OCI-LY1 (cell line): ENCODE results near the gene ZBTB38.

Experiments
- CTCF ChIP-seq: fragments of 200-600 bp; sonication (generic), shearing (Covaris generic); IDR thresholded peaks from 2 replicates; pipeline ENCODE4 v1.5.1; 2017; ENCODE audit warnings: mild to moderate bottlenecking, antibody characterized with exemption, low read length, moderate library complexity, mixed read lengths
- EZH2 ChIP-seq: fragments of 200-600 bp; sonication (generic), shearing (Covaris generic); IDR thresholded peaks from 2 replicates; pipeline ENCODE4 v1.8.0; 2017; ENCODE audit warnings: borderline replicate concordance, mixed run types, mild to moderate bottlenecking, antibody characterized with exemption, low read length, moderate library complexity, mixed read lengths

DNA sequence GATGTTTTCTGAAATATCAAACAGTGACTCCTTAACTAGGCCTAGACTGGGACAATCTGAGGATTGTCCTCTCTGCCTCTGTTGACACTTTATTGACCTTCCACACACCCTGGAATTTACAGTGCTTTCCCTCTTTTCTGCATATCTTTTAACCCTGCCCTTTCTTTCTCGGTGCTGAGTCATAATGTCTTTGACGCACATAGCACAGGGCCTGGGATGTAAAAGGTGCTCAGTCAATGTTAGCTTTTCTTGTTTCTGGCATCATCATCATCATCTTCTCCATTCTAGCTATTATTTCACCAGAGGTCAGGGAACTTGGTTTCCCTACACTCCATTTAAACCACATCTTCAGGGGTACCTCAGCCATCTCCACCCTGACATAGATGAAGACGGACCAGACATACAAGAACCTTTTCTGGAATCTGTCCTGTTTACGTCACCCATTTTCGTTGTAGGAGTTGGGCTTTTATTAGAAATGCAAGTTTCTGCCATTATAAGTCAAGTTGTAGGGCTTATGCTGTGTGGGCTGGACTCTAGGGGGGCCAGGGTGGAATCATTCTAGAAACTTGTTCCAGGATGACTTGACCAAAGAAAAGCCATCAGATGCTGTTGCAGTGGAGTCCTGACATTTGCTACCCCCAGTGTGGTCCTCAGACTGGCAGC lies 46.6 kb downstream of the ZBTB38 start:
- TF ChIP-seq EZH2 (no peak), CTCF (no peak)
